Panc1 (cell line): ENCODE measurements around the gene TMEM175. TPM values are rescaled to one million over a fixed set of nuclear protein-coding genes. Genes with fewer than 3 reads are reported as not detected.

Source experiments
- ATAC-seq: fragments of 200-7000 bp; cut with Tn5 transposase; 2 replicates; pipeline ENCODE4 v1.9.1; 2020; ENCODE audit warnings: mild to moderate bottlenecking, moderate library complexity
- BruUV-seq: library from RNA; stranded (reverse); fragments of 400-500 nt; replicated peaks from 2 replicates; lab custom pipeline; 2021; lab: Mats Ljungman, UMichigan
- CTCF ChIA-PET: fragments of 300-600 bp; sonication (Branson Sonifier 250); formaldehyde crosslinking; loops from one replicate; lab custom pipeline; 2022; ENCODE audit warnings: antibody characterized with exemption; lab: Charles Lee
- POLR2A ChIA-PET: fragments of 300-600 bp; sonication (Branson Sonifier 250); formaldehyde crosslinking; loops from one replicate; lab custom pipeline; 2022; ENCODE audit warnings: antibody characterized with exemption; lab: Charles Lee
- DNase-seq: peaks from one replicate; pipeline ENCODE4 v3.0.0-alpha.2; 2010; ENCODE audit warnings: low read depth, low spot score
- H3K27ac ChIP-seq: 2 replicates; pipeline ENCODE4 v1.5.1; 2011; ENCODE audit warnings: mild to moderate bottlenecking, low read length, inconsistent platforms
- H3K27me3 ChIP-seq: fragments of 200-500 bp; sonication (Bioruptor generic); 2 replicates; pipeline ENCODE4 v1.6.0; 2014; ENCODE audit warnings: low read length, inconsistent platforms; ENCODE audit not compliant: control insufficient read depth, insufficient read depth
- H3K36me3 ChIP-seq: fragments of 200-500 bp; sonication (Bioruptor generic); 2 replicates; pipeline ENCODE4 v1.5.1; 2014; ENCODE audit warnings: inconsistent platforms, mild to moderate bottlenecking, low read length, moderate library complexity; ENCODE audit not compliant: control insufficient read depth, insufficient read depth
- H3K4me1 ChIP-seq: 2 replicates; pipeline ENCODE4 v1.5.1; 2011; ENCODE audit warnings: inconsistent platforms, mild to moderate bottlenecking, low read length, moderate library complexity; ENCODE audit not compliant: control insufficient read depth, insufficient read depth
- H3K4me3 ChIP-seq, 2 experiments: 2 replicates each; pipeline ENCODE4 v1.5.1; 2011 to 2012; ENCODE audit warnings: low read depth in 2 of 2, low read length in 2 of 2, mild to moderate bottlenecking in 2 of 2, inconsistent platforms in 1 of 2, moderate library complexity in 1 of 2
- H3K9me3 ChIP-seq: fragments of 200-500 bp; sonication (Bioruptor generic); 2 replicates; pipeline ENCODE4 v1.5.1; 2014; ENCODE audit warnings: low read depth, mild to moderate bottlenecking, inconsistent platforms, low read length, moderate library complexity; ENCODE audit not compliant: control insufficient read depth, insufficient read depth
- CTCF ChIP-seq: fragments of 450-650 bp; IDR thresholded peaks from 2 replicates; pipeline ENCODE4 v1.5.1; 2017; ENCODE audit warnings: mild to moderate bottlenecking
- POLR2AphosphoS5 ChIP-seq: IDR thresholded peaks from 2 replicates; pipeline ENCODE4 v1.6.1; 2012; ENCODE audit warnings: mild to moderate bottlenecking, low read depth, low read length, moderate library complexity
- SIN3A ChIP-seq: IDR thresholded peaks from 2 replicates; pipeline ENCODE4 v1.6.1; 2012; ENCODE audit warnings: low read depth, mild to moderate bottlenecking, low read length, moderate library complexity, borderline replicate concordance; ENCODE audit not compliant: insufficient read depth
- TCF7L2 ChIP-seq: IDR thresholded peaks from 2 replicates; pipeline ENCODE4 v1.6.1; 2011; ENCODE audit warnings: mild to moderate bottlenecking, low read depth, low read length, inconsistent platforms
- in situ Hi-C: cut with HindIII; loops from 2 replicates; pipeline ENCODE4 v1.10.0; 2016; ENCODE audit warnings: low sequenced_read_pairs, low pct_unique_long_range_greater_than_20kb
- intact Hi-C: fragments of 100-400 bp; cut with micrococcal nuclease; formaldehyde crosslinking; loops from one replicate; pipeline ENCODE4 v1.10.0; 2022; ENCODE audit not compliant: unreplicated experiment
- total RNA-seq: library from RNA; stranded (reverse); gene quantifications from one replicate; pipeline ENCODE4 v1.2.1, GENCODE V29; 2021; ENCODE audit not compliant: unreplicated experiment
- TF ChIP-seq, protein P1 (sequence below), 2 experiments: IDR thresholded peaks; 2 replicates each; pipeline ENCODE4 v1.6.1; 2011 to 2012; ENCODE audit warnings: low read depth in 2 of 2, control low read depth in 1 of 2, low read length in 1 of 2, mild to moderate bottlenecking in 1 of 2, moderate library complexity in 1 of 2; ENCODE audit not compliant: insufficient read depth in 1 of 2

The TMEM175 gene
- total RNA-seq, 1 experiment from 2014 or later, result 21.8 TPM

GRCh38 chr4:951594-952468 lies 19.6 kb downstream of the TMEM175 start:
- CTCF ChIA-PET, result no interaction called here
- Histone ChIP-seq H3K27me3 (no peaks in the 10 kb centered on the region), H3K36me3 (no peaks in the 10 kb centered on the region), H3K27ac (no peak overlapping the region), H3K4me3 (no peak overlapping the region), H3K9me3 (no peaks in the 10 kb centered on the region), H3K4me1 (no peaks in the 10 kb centered on the region)
- ATAC-seq (no peak), DNase-seq (no peak)
- POLR2A ChIA-PET, result no interaction called here
- BruUV-seq, result no TSS peak
- TF ChIP-seq, protein P1, sequence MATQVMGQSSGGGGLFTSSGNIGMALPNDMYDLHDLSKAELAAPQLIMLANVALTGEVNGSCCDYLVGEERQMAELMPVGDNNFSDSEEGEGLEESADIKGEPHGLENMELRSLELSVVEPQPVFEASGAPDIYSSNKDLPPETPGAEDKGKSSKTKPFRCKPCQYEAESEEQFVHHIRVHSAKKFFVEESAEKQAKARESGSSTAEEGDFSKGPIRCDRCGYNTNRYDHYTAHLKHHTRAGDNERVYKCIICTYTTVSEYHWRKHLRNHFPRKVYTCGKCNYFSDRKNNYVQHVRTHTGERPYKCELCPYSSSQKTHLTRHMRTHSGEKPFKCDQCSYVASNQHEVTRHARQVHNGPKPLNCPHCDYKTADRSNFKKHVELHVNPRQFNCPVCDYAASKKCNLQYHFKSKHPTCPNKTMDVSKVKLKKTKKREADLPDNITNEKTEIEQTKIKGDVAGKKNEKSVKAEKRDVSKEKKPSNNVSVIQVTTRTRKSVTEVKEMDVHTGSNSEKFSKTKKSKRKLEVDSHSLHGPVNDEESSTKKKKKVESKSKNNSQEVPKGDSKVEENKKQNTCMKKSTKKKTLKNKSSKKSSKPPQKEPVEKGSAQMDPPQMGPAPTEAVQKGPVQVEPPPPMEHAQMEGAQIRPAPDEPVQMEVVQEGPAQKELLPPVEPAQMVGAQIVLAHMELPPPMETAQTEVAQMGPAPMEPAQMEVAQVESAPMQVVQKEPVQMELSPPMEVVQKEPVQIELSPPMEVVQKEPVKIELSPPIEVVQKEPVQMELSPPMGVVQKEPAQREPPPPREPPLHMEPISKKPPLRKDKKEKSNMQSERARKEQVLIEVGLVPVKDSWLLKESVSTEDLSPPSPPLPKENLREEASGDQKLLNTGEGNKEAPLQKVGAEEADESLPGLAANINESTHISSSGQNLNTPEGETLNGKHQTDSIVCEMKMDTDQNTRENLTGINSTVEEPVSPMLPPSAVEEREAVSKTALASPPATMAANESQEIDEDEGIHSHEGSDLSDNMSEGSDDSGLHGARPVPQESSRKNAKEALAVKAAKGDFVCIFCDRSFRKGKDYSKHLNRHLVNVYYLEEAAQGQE (IDR thresholded peaks at IDR 0.05; ENCODE audit: insufficient read depth in 1 of 2, low read depth in 2 of 2, low read length in 1 of 2), result no peak
- TF ChIP-seq CTCF (no peak), SIN3A (no peak), TCF7L2 (no peak), POLR2AphosphoS5 (no peak)
- intact Hi-C loops (no loop called here), in situ Hi-C loops (no loop called here)

GRCh38 chr4:952881-953573 lies 20.8 kb downstream of the TMEM175 start:
- ChIA-PET CTCF (no interaction called here), POLR2A (no interaction called here)
- no peak for TF ChIP-seq CTCF
- no peak for TF ChIP-seq TCF7L2
- TF ChIP-seq, protein P1 (IDR thresholded peaks at IDR 0.05; ENCODE audit: insufficient read depth in 1 of 2, low read depth in 2 of 2, low read length in 1 of 2), result no peak
- no peak for TF ChIP-seq SIN3A
- no peak for TF ChIP-seq POLR2AphosphoS5
- Histone ChIP-seq H3K9me3 (no peaks in the 10 kb centered on the region), H3K27me3 (no peaks in the 10 kb centered on the region), H3K27ac (no peak overlapping the region), H3K4me1 (no peaks in the 10 kb centered on the region), H3K36me3 (no peaks in the 10 kb centered on the region), H3K4me3 (no peak overlapping the region)
- in situ Hi-C loops, result no loop called here
- DNase-seq (no peak), ATAC-seq (no peak)
- intact Hi-C loops, result no loop called here
- no TSS peak for BruUV-seq
